Activated naive CD4-positive, alpha-beta T cell (primary cell): ENCODE measurements around the gene PACRG.

ENCODE experiments used
- DNase-seq, 4 experiments: peaks; one replicate each; lab custom pipeline; 2025; lab: John Stamatoyannopoulos, UW

Gene PACRG

GRCh38 chr6:163137398-163137881 is 409.7 kb downstream of the PACRG start:
- no peak for DNase-seq

GRCh38 chr6:163146036-163146435 is 418.3 kb downstream of the PACRG start:
- DNase-seq, result no peak

GRCh38 chr6:163147994-163148393 is 420.2 kb downstream of the PACRG start:
- no peak for DNase-seq

GRCh38 chr6:163148451-163149278 is 420.9 kb downstream of the PACRG start:
- DNase-seq, result no peak

DNA sequence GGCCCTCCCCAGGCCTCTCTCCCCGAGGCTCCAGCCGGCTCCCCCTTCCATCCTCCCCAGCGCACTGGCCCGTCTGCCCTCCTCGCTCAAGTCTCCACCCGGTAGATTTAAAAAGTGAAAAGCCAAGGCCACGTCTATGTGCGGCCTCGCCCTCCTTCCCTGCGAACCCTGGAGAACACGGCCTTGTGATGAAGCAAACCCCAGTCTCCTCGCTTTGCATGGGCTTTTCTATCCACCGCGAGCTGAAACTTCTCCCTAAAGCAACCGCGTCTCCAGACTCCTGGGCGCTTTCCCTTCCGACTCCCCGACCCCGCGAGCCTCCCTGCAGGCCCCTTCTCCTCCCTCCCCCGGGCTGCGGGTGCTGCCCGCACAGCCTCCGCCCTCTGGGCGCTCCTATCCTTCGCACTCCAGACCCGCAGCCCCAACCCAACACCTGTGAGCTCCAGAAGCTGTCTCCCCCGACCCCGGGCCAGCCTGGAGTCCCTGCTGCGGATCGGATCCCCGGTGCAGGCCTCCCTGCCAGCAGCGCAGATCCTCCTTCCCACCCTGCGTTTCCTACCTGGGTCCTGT is 421.6 kb downstream of the PACRG start:
- DNase-seq, result no peak

DNA sequence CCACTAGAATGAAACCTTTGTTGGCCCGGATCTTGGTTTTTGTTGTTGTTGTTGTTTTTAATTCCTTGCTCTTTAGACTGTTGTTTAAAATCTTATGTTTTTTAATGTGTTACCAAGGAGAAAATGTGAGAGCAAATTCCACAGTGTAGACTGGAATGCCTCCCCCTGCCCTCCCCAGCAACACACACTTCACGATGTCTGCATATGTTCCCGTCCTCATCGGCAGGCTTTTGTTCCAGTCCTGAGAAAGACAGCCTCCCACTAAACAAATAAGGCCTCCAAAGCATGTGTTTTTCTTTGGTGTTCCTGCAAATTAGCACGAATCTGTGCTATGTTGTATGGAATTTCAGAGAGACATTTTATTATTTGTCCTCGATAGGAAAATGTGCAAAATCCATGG is 423.4 kb downstream of the PACRG start:
- no peak for DNase-seq

- DNase-seq, result no peak
These were observed 424.9 kb downstream of the PACRG start for GRCh38 chr6:163152701-163153100.

- no peak for DNase-seq
These were observed 431.3 kb downstream of the PACRG start for GRCh38 chr6:163159110-163159509.

DNA sequence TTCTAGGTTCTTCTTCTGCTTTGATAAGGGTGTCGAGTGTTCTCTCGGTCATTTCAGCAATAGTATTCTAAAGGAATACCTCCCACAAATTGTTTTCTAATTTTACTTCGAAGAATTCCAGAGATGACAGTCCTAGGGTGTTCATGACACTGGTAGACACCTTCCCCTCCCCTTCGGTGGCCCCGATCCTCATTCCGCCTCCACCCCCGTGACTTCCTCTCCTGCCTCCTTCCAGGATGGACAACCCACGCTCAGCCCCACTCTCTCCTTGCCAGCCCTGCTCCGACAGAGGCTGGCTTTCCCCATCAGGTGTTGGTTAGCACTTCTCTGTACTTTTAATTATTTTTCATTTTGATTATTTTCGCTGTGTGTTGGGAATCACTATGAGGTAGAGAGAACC is 431.9 kb downstream of the PACRG start:
- DNase-seq, result no peak

DNA sequence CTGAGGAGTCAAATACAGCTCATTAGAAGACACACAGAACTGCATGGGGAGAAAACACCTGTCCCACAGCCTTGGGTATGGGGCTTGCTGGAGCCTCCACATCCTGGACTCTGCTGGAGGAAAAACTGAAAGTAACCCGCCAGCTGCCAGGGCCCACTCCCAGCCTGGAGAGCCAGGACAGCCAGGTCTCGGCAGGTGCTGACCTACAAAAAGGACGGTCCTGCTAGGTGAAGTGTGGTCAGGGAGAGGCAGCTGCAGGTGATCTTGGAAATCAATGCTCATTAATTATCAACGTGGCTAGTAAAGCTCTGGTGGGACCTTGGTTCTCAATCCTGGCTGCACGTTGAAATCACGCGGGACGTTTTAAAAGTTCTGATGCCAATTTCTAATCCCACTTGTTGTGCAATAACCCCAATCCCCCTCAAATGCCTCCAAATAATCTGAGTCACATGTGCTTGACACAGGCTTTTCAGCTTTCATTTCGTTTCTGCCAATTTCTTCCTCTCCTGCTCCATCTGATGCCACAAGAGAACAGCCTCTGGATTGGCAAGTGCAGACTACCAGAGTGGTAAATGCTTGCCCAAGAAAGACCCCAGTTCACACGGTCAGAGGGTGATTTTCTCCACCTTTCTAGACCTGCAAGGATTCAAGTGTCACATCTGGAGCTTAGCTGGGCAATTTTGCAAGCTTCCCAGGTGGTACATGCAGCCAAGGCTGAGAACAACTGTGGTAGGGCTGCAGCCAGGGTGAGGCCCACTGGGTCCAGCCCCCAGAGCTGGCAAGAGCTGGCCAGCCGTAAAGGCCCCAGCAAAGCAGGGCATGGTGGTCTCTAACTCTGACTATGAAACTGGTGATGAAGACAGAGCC is 434.5 kb downstream of the PACRG start:
- DNase-seq, result no peak

- no peak for DNase-seq
These were observed 435.1 kb downstream of the PACRG start for GRCh38 chr6:163162874-163163213.

- DNase-seq, result no peak
These were observed 436.6 kb downstream of the PACRG start for GRCh38 chr6:163164175-163164900.

DNA sequence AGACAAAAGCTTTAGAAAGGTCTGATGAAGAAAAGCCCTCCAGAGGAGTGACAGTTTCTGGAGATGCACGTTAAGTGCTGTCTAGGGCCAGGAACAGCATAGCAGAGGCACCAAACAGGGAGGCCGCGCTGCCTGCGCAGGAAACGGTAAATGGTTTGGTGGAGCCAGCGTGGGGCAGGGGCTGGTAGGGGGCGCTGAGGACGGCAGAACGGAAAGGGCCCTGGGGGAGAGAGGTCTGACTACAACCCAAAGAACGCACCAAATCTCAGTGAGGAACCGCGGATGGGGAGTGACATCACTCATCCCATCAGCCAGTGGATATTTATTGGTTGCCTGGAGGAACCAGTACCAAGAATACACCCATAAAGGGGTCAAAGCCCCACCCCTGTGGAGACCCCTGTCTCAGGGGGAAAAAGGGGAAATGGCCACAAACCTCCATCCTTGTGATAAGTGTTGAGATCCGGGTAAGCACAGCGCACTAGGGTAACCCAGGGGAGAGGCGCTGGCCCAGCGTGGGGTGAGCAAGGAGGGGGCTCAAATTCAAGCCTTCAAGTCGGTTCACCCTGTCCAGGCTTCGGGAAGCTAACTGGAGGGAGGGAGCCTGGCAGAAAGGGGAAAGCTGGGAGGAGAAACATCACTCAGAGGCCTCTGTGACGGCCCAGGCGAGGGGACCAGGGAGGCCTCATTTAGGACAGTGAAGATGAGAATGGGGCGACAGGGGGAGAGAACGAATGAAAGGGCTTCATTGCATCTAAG is 437.6 kb downstream of the PACRG start:
- DNase-seq, result no peak

GRCh38 chr6:163165922-163166321 is 438.1 kb downstream of the PACRG start:
- no peak for DNase-seq

DNA sequence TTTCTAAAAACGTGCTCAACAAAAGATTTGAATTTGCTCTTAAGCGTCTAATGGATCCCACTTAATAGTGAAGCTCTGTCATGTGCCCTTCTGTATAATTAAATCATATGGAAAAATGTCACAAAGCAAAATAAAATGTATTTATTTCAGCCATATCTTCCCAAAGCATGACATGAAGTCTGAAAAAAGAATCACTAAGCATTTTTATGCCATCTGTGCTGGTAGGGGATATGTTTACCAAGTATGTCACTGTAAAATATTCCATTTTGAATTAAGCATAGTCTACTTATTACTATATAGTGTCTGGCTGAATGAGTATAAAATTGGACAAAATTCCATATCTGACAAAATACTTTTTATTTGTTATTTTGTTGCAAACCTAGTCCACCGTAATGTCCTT is 438.7 kb downstream of the PACRG start:
- DNase-seq, result no peak

- no peak for DNase-seq
These were observed 441.7 kb downstream of the PACRG start for GRCh38 chr6:163169521-163169920.

GRCh38 chr6:163170294-163170883 is 442.6 kb downstream of the PACRG start:
- DNase-seq, result no peak

DNA sequence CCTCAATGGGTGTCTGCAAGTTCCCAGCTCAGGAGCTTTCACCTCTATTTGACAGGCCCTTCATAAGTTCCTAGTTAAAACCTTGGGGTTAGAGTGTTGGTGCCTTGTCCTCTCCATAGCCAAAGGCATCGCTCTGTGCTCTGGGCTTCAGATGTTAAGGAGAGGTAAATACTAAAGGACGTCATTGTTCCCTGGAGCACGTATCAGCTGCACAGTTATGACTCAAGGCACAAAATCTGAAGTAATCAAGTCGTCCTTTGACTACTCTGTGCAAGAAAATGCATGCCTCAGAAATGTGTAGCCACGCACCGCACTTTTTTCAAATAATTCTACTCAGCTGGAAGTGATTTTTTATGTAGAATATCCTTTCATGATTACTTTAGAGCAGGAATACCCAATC is 446.0 kb downstream of the PACRG start:
- DNase-seq, result no peak

- DNase-seq, result no peak
These were observed 447.5 kb downstream of the PACRG start for GRCh38 chr6:163175301-163175700.

DNA sequence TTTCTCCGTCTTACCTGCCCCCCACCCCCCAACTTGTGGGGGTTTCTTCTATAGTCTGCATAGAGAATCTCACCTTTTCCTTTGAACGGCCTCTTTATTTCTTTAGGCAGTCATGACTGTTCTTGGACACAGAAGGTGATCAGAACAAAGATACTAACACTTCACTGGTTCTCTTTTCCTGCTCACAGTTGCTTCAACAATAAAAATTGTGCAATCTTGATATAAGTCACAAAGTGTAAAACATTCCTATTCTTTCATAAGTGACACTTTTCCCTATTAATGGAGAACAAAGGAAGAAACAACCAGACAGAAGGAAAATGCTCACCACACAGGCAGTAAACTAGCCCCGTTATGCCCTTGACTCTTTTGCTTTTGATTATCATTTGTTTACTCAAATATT is 448.3 kb downstream of the PACRG start:
- no peak for DNase-seq

GRCh38 chr6:163177007-163177406 is 449.2 kb downstream of the PACRG start:
- DNase-seq, result no peak
